K562 (cell line): ENCODE measurements around the gene TMOD3. TPM values are rescaled to one million over a fixed set of nuclear protein-coding genes. Genes with fewer than 3 reads are reported as not detected.

Source experiments
- BCLAF1 ChIP-seq, 2 experiments: fragments of 450-650 bp in 1 of 2; IDR thresholded peaks; 2 replicates each; pipeline ENCODE4 v1.6.1; 2011 to 2017; ENCODE audit warnings: low read depth in 2 of 2, antibody characterized with exemption in 1 of 2, borderline replicate concordance in 1 of 2, low read length in 1 of 2, mild to moderate bottlenecking in 1 of 2, mixed read lengths in 1 of 2; ENCODE audit not compliant: control insufficient read depth in 1 of 2
- EP400 ChIP-seq: fragments of 450-650 bp; IDR thresholded peaks from 2 replicates; pipeline ENCODE4 v1.6.1; 2017; ENCODE audit warnings: antibody characterized with exemption, mild to moderate bottlenecking, moderate library complexity
- EWSR1 ChIP-seq: fragments of 450-650 bp; IDR thresholded peaks from 2 replicates; pipeline ENCODE4 v1.6.1; 2018; ENCODE audit warnings: borderline replicate concordance, mild to moderate bottlenecking, low read depth, moderate library complexity; ENCODE audit not compliant: partially characterized antibody
- FOXP1 ChIP-seq: sonication (generic); formaldehyde crosslinking; IDR thresholded peaks from 2 replicates; pipeline ENCODE4 v1.8.0; 2022; ENCODE audit warnings: mild to moderate bottlenecking, missing genetic modification reagents
- GATA2 ChIP-seq: sonication (generic); formaldehyde crosslinking; IDR thresholded peaks from 2 replicates; pipeline ENCODE4 v1.4.0; 2020; ENCODE audit warnings: mild to moderate bottlenecking, missing genetic modification reagents
- MXI1 ChIP-seq: IDR thresholded peaks from 2 replicates; pipeline ENCODE4 v1.6.1; 2011; ENCODE audit warnings: low read depth, mild to moderate bottlenecking, improper control_type of control experiment, low read length
- MYNN ChIP-seq, 2 experiments: sonication (generic); formaldehyde crosslinking in 1 of 2; IDR thresholded peaks; 2 replicates each; pipeline versions ENCODE4 v1.5.0 to v1.6.1; 2016 to 2020; ENCODE audit warnings: antibody characterized with exemption in 1 of 2, missing genetic modification reagents in 1 of 2
- NCOR1 ChIP-seq: fragments of 450-650 bp; IDR thresholded peaks from 2 replicates; pipeline ENCODE4 v1.6.1; 2016; ENCODE audit warnings: mild to moderate bottlenecking, moderate library complexity
- PML ChIP-seq: IDR thresholded peaks from 2 replicates; pipeline ENCODE4 v1.6.1; 2012; ENCODE audit warnings: low read length, inconsistent platforms
- POU5F1 ChIP-seq: fragments of 150-350 bp; IDR thresholded peaks from 2 replicates; pipeline ENCODE4 v1.6.1; 2014; ENCODE audit warnings: borderline replicate concordance, low read length, low read depth, mild to moderate bottlenecking; ENCODE audit not compliant: partially characterized antibody
- SMARCA4 ChIP-seq: fragments of 450-650 bp; IDR thresholded peaks from 2 replicates; pipeline ENCODE4 v1.6.1; 2016
- TAF9B ChIP-seq: fragments of 450-650 bp; IDR thresholded peaks from 2 replicates; pipeline ENCODE4 v1.6.1; 2018; ENCODE audit warnings: mild to moderate bottlenecking; ENCODE audit not compliant: partially characterized antibody
- TRIM25 ChIP-seq: fragments of 450-650 bp; IDR thresholded peaks from 2 replicates; pipeline ENCODE4 v1.7.0; 2016; ENCODE audit warnings: borderline replicate concordance
- ZFX ChIP-seq: sonication (generic); formaldehyde crosslinking; IDR thresholded peaks from 2 replicates; pipeline ENCODE4 v1.8.0; 2022; ENCODE audit warnings: mild to moderate bottlenecking, missing genetic modification reagents, moderate library complexity
- ZNF282 ChIP-seq: sonication (generic); formaldehyde crosslinking; IDR thresholded peaks from 2 replicates; pipeline ENCODE4 v1.8.1; 2023; ENCODE audit warnings: missing genetic modification reagents
- ZNF384 ChIP-seq: IDR thresholded peaks from 2 replicates; pipeline ENCODE4 v1.6.1; 2012; ENCODE audit warnings: low read depth, low read length, improper control_type of control experiment
- ZNF592 ChIP-seq: fragments of 450-650 bp; IDR thresholded peaks from 2 replicates; pipeline ENCODE4 v1.6.1; 2017; ENCODE audit warnings: antibody characterized with exemption, mild to moderate bottlenecking
- polyA plus RNA-seq, 8 experiments: library from polyadenylated mRNA; depleted of rRNA in 4 of 8; stranded (reverse) in 5 of 8; unstranded in 3 of 8; fragments of >200 nt; fragmentation: Nextera tagmentation in 2 of 8; fragmentation: Illumina TruSeq in 1 of 8; extraction: Ambion mirVana in 2 of 8; extraction: Trizol in 1 of 8; gene quantifications; 2 replicates each; pipeline versions ENCODE4 v1.2.1 to v1.2.3, GENCODE V29; 2011 to 2014; ENCODE audit warnings: inconsistent platforms in 1 of 8, missing spikeins in 1 of 8
- total RNA-seq, 7 experiments: library from RNA; depleted of rRNA in 6 of 7; stranded (reverse); fragments of >200 nt in 6 of 7; fragmentation: Illumina TruSeq in 2 of 7; extraction: Trizol in 2 of 7; gene quantifications; 2 replicates each; pipeline versions ENCODE4 v1.2.1 to v1.2.3, GENCODE V29; 2011 to 2021; ENCODE audit warnings: low replicate concordance in 1 of 7

The TMOD3 gene
- total and polyA plus RNA-seq, 9 of the 15 experiments (the other 6 are each of a cell fraction or from before 2014, with no cell fraction given) = 6.8 to 45.0 (median 30.9) TPM

GRCh38 chr15:51878446-51879386, 49.3 kb downstream of the TMOD3 start (continued):
- TF ChIP-seq BCLAF1 (IDR thresholded peaks at IDR 0.05; ENCODE audit: borderline replicate concordance in 1 of 2, control insufficient read depth in 1 of 2, low read depth in 2 of 2, low read length in 1 of 2) (no peak), SMARCA4 (peak; percentile 92), POU5F1 (no peak), PML (peak; percentile 70), MYNN (IDR thresholded peaks at IDR 0.05) (no peak), MYNN (CRISPR knock-in tag; IDR thresholded peaks at IDR 0.05) (no peak), ZNF592 (0 out of 2 replicates have a peak, but pooled peaks have one; percentile 32), TAF9B (no peak), FOXP1 (CRISPR knock-in tag) (no peak), NCOR1 (peak; percentile 69), ZNF282 (CRISPR knock-in tag) (no peak), MXI1 (peak; percentile 15; the same call in 1 of the 2 replicates), TRIM25 (no peak), ZFX (0 out of 2 replicates have a peak, but pooled peaks have one; percentile 21), EWSR1 (no peak), ZNF384 (peak; percentile 68; the same call in 1 of the 2 replicates), GATA2 (CRISPR knock-in tag) (peak; percentile 76), EP400 (0 out of 2 replicates have a peak, but pooled peaks have one; percentile 7)
